Measurements from ENCODE around the gene CTNNA2. TPM values are rescaled to one million over a fixed set of nuclear protein-coding genes. Genes with fewer than 3 reads are reported as not detected.

Gene CTNNA2
- total RNA-seq, 1 donor from 2014 or later: 2.9 TPM

- no peak overlapping the region for H3K27ac Mint-ChIP-seq (ENCODE audit: unreplicated experiment)
- no peaks in the 10 kb centered on the region for H3K36me3 Mint-ChIP-seq (ENCODE audit: low read depth)
- no peak for DNase-seq (ENCODE audit: low read depth, low spot score)
- no peaks in the 10 kb centered on the region for H3K9me3 Mint-ChIP-seq
- H3K4me1 Mint-ChIP-seq: no peaks in the 10 kb centered on the region
- H3K27me3 Mint-ChIP-seq (ENCODE audit: low read depth): no peaks in the 10 kb centered on the region
- H3K4me3 Mint-ChIP-seq: no peak overlapping the region
- no peak for TF ChIP-seq CTCF (conservative IDR thresholded peaks at IDR 0.05)
These were observed 609.8 kb downstream of the CTNNA2 start for GRCh38 chr2:80122675-80123074.

- no peaks in the 10 kb centered on the region for H3K27me3 Mint-ChIP-seq (ENCODE audit: low read depth)
- no peak for DNase-seq (ENCODE audit: low read depth, low spot score)
- H3K27ac Mint-ChIP-seq (ENCODE audit: unreplicated experiment): no peak overlapping the region
- no peaks in the 10 kb centered on the region for H3K36me3 Mint-ChIP-seq (ENCODE audit: low read depth)
- TF ChIP-seq CTCF (conservative IDR thresholded peaks at IDR 0.05): no peak
- no peaks in the 10 kb centered on the region for H3K4me1 Mint-ChIP-seq
- H3K9me3 Mint-ChIP-seq: no peaks in the 10 kb centered on the region
- no peak overlapping the region for H3K4me3 Mint-ChIP-seq
These were observed 613.8 kb downstream of the CTNNA2 start for GRCh38 chr2:80126596-80127189.

GRCh38 chr2:80128080-80128479 is 615.2 kb downstream of the CTNNA2 start:
- no peak for TF ChIP-seq CTCF (conservative IDR thresholded peaks at IDR 0.05)
- DNase-seq (ENCODE audit: low read depth, low spot score): no peak
- no peaks in the 10 kb centered on the region for H3K27me3 Mint-ChIP-seq (ENCODE audit: low read depth)
- H3K36me3 Mint-ChIP-seq (ENCODE audit: low read depth): no peaks in the 10 kb centered on the region
- H3K27ac Mint-ChIP-seq (ENCODE audit: unreplicated experiment): no peak overlapping the region
- H3K4me1 Mint-ChIP-seq: no peaks in the 10 kb centered on the region
- no peak overlapping the region for H3K4me3 Mint-ChIP-seq
- H3K9me3 Mint-ChIP-seq: no peaks in the 10 kb centered on the region

- H3K27me3 Mint-ChIP-seq (ENCODE audit: low read depth): no peaks in the 10 kb centered on the region
- H3K4me3 Mint-ChIP-seq: no peak overlapping the region
- peaks cover 3% of the 10 kb centered on the region for H3K36me3 Mint-ChIP-seq (ENCODE audit: low read depth)
- H3K4me1 Mint-ChIP-seq: peaks cover 20% of the 10 kb centered on the region
- no peak for TF ChIP-seq CTCF (conservative IDR thresholded peaks at IDR 0.05)
- peaks cover 10% of the 10 kb centered on the region for H3K9me3 Mint-ChIP-seq
- H3K27ac Mint-ChIP-seq (ENCODE audit: unreplicated experiment): no peak overlapping the region
- no peak for DNase-seq (ENCODE audit: low read depth, low spot score)
These were observed 619.4 kb downstream of the CTNNA2 start for GRCh38 chr2:80132281-80132680.

- no peak for TF ChIP-seq CTCF (conservative IDR thresholded peaks at IDR 0.05)
- Mint-ChIP-seq H3K4me1 (peaks cover 20% of the 10 kb centered on the region), H3K36me3 (ENCODE audit: low read depth) (peaks cover 3% of the 10 kb centered on the region), H3K4me3 (no peak overlapping the region), H3K27ac (ENCODE audit: unreplicated experiment) (no peak overlapping the region), H3K27me3 (ENCODE audit: low read depth) (no peaks in the 10 kb centered on the region), H3K9me3 (peaks cover 10% of the 10 kb centered on the region)
- DNase-seq (ENCODE audit: low read depth, low spot score): no peak
These were observed 622.1 kb downstream of the CTNNA2 start for GRCh38 chr2:80135001-80135400.
